NCI-H345 treated with DMSO at 0.1 percent for 48 hours (cell line): Measurements from ENCODE around the gene DNAJC17.

Source experiments
- DNase-seq: peaks from one replicate; lab custom pipeline; 2025; ENCODE audit not compliant: unreplicated experiment; lab: John Stamatoyannopoulos, UW

DNAJC17 gene, protein sequence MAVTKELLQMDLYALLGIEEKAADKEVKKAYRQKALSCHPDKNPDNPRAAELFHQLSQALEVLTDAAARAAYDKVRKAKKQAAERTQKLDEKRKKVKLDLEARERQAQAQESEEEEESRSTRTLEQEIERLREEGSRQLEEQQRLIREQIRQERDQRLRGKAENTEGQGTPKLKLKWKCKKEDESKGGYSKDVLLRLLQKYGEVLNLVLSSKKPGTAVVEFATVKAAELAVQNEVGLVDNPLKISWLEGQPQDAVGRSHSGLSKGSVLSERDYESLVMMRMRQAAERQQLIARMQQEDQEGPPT

GRCh38 chr15:40807028-40807887 is at the start of gene DNAJC17, which contains the start of gene ZFYVE19:
TSS of gene DNAJC17 (minus strand) at chr15:40807473. CDS start at chr15:40807446, 27 bp downstream.
TSS of gene ZFYVE19 (plus strand) at chr15:40807089. CDS start at chr15:40807590, 501 bp downstream.
- peak; percentile 86 for DNase-seq

DNA sequence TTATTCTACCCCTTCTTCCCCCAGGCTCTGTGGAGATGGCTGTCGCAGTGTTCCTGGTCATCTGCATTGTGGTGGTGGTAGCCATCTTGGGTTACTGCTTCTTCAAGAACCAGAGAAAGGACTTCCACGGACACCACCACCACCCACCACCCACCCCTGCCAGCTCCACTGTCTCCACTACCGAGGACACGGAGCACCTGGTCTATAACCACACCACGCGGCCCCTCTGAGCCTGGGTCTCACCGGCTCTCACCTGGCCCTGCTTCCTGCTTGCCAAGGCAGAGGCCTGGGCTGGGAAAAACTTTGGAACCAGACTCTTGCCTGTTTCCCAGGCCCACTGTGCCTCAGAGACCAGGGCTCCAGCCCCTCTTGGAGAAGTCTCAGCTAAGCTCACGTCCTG is 49.5 kb upstream of the DNAJC17 start:
- DNase-seq: no peak

GRCh38 chr15:40855706-40856234 is 48.5 kb upstream of the DNAJC17 start:
- no peak for DNase-seq

GRCh38 chr15:40854161-40854560 is 46.9 kb upstream of the DNAJC17 start:
- no peak for DNase-seq

DNA sequence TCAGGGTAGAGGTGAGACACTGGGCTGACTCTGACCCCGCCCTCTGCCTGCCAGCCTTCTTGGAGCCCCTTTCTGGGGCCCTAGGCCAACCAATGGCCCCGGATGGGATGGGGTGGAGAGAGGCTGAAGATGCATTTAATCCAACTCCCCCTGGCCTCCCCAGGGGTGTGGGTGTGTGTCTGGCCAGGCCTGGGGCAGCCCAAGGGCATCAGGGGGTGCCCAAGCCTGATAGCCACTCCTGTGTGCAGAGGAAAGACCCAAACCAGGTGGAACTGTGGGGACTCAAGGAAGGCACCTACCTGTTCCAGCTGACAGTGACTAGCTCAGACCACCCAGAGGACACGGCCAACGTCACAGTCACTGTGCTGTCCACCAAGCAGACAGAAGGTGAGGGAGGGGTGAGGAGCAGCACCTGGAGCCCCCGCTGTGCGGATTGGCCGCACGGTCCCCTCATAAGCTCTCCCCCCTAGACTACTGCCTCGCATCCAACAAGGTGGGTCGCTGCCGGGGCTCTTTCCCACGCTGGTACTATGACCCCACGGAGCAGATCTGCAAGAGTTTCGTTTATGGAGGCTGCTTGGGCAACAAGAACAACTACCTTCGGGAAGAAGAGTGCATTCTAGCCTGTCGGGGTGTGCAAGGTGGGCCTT is 46.1 kb upstream of the DNAJC17 start:
- no peak for DNase-seq

- no peak for DNase-seq
Observed at GRCh38 chr15:40852529-40852928, 45.3 kb upstream of the DNAJC17 start.

- DNase-seq: no peak
Observed at GRCh38 chr15:40850576-40851112, 43.4 kb upstream of the DNAJC17 start.

DNA sequence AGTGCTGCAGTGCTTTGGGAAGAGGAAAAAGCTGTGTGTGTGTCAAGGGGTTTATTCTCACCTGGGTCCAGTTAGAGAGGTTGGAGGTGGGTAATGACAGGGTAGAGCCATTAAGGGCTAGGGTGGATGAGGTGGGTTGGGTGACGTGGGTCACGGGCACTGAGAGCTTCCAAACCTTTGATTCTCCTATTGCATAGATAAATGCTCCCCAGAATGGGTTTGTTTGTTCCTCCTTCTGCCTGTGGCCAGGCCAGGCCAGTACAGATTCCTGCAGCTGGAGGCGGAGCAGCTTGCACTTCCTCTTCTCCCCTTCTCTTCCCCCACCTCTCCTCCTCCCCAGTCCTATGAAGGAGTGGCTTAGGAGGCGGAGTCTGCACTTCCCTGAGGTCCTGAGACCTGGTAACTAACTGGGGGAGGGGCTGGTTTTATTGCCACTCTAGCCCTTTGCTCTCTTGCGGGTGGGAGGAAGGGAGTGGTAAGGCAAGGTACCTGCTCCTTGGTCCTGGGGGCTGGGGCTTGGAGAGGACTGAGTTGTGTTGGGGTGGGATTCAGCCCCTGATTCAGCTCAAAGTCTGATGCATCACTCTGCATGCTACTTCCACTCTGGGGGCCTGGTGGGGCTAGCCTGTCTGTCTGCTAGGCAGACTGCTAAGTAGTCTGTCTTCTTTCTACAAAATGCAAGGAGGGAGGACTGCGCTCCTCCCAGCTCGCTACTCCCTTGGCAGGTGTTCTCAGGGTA is 40.1 kb upstream of the DNAJC17 start:
- DNase-seq: no peak

- DNase-seq: no peak
Observed at GRCh38 chr15:40846841-40847222, 39.6 kb upstream of the DNAJC17 start.

DNA sequence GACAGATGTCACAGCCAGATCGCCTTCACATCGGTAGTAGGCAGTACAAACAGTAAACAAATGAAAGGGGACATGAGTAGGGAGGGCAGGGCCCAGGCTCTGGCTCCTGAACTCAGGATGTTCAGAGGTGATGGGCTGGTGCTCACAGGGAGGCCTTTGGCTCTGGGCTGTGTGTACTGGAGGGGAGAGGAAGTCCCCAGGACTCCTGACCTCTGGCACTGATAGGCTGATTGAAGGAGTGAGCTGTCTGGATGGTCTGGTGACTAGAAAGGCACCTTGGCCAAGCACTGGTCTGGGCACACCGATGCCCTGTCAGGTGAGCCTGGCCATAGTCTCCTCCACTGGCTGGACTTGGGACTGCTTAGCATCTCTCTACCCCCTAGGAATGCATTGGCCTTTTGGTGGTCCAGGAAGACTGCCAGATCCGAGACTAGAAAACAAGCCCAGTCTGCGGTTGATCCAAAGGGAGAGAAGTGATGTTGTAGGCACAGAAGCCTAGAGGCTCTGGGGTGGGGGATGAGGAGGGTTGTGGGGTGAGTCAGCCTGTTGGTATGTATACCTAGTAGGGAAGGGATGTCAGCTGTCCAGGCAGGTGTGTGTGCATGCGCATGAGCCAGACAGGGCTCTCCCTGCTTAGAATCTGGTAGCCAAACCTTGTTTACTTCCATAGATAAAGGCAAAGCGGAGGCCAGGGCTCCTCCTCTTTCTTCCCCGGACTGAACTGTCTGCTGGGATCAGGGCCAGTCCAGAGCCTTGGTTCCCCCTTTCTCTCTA is 38.4 kb upstream of the DNAJC17 start:
- no peak for DNase-seq

DNA sequence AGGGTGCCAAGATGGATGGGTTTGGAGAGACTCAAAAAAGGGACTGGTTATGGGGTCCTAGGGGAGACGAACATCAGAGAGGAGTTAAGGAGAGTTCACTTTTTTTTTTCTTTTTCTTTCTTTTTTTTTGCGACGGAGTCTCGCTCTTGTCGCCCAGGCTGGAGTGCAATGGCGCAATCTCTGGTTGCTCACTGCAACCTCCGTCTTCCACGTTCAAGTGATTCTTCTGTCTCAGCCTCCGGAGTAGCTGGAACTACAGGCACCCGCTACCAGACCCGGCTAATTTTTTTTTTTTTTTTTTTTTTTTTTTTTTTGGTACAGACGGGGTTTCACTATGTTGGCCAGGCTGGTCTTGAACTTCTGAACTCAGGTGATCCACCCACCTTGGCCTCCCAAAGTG is 37.8 kb upstream of the DNAJC17 start:
- DNase-seq: no peak

DNA sequence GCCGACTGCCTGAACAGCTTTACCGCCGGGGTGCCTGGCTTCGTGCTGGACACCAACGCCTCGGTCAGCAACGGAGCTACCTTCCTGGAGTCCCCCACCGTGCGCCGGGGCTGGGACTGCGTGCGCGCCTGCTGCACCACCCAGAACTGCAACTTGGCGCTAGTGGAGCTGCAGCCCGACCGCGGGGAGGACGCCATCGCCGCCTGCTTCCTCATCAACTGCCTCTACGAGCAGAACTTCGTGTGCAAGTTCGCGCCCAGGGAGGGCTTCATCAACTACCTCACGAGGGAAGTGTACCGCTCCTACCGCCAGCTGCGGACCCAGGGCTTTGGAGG is 37.4 kb upstream of the DNAJC17 start:
- DNase-seq: no peak

GRCh38 chr15:40843885-40844695 is 36.8 kb upstream of the DNAJC17 start, which contains the start of gene SPINT1:
TSS of gene SPINT1 (plus strand) at chr15:40844048. CDS start at chr15:40844555, 507 bp downstream.
- DNase-seq: no peak

- DNase-seq: no peak
Observed at GRCh38 chr15:40843261-40843884, 36.1 kb upstream of the DNAJC17 start.

DNA sequence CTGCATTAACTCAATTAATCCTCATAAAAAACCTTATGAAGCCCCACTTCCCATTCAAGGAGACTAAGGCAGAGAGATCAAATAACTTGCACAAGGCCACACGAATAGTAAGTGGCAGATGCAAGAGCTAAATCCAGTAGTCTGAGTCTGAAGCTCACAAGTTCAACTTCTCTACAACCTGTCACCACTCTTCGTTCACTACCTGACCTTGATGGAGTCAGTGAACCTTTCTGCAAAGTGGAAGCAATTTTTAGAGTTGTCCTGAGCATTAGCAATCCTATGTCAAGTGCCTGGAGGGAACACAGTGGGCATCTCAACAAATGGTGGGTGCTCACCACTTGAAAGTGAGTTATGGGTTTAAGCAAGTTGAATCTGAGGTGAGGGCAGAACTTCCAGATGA is 34.5 kb upstream of the DNAJC17 start:
- DNase-seq: no peak

GRCh38 chr15:40838756-40839155 is 31.5 kb upstream of the DNAJC17 start:
- no peak for DNase-seq

DNA sequence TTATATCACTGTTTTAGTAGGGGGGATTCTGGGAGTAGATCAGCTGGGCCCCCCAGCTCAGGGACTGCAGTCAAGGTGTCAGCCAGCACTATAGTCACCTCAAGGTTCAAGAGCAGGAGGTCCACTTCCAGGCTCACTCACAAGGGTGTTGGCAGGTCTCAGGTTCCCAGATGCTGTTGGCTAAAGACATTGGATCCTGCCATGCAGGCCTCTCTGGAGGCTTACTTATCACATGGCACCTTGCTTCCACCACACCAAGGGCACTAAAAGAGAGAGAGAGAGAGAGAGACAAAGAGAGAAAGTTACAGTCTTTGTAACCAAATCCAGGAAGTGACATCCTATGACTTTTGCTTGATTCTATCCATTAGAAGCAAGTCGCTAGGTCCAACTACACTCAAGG is 28.7 kb upstream of the DNAJC17 start:
- no peak for DNase-seq

DNA sequence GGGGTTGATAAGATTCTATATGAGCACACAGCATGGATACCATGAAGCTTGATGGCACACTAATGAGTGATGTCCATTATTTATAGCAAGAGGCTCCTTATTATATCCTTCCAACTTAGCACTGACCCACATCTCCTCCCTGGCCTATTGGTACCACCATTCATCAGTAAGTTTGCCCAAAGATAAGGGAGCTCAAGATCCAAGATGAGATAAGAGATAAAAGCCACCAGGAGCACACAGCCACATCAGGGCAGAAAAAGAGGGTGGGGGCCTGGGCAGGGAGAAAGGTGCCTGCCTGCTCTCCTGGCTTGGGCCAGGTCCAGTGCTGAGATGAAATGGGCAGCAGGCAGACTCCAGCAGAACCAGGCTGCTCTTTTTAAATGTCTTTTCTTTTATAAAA is 25.6 kb upstream of the DNAJC17 start:
- no peak for DNase-seq
